Measurements from ENCODE around the gene NFXL1. TPM values are rescaled to one million over a fixed set of nuclear protein-coding genes. Genes with fewer than 3 reads are reported as not detected.

Gene NFXL1
- total and polyA plus RNA-seq, 2 of the 4 experiments (the other 2 are of a cell fraction), result 13.9 to 23.1 TPM

- dilution Hi-C loops (cut with HindIII; ENCODE audit: low sequenced_read_pairs, unreplicated experiment), result no loop called here
- H3K23ac ChIP-seq (ENCODE audit: low read depth, low read length), result no peak overlapping the region
- no CpG with 5 or more reads among the region's 2 CpGs for WGBS, 2 experiments (ENCODE audit: extremely low coverage in 2 of 2, insufficient read length in 1 of 2)
- no peak overlapping the region for H4K91ac ChIP-seq (ENCODE audit: insufficient read depth, low read depth, low read length)
- ATAC-seq (ENCODE audit: low read depth) (no peak), DNase-seq (no peak)
- H3K18ac ChIP-seq (ENCODE audit: low read depth, low read length), result peak overlapping the region; percentile 89; the same call in 1 of the 2 replicates
- no peak overlapping the region for H2AK9ac ChIP-seq (replicated peaks; ENCODE audit: low read depth, low read length, poor library complexity)
- peak overlapping the region in 1 of 2 experiments; percentile 37; a peak in 1 of 4 replicates for H4K8ac ChIP-seq (ENCODE audit: low read depth in 2 of 2, low read length in 2 of 2)
- peaks cover 2% of the 10 kb centered on the region; the same call in 1 of the 2 replicates for H3K9me3 ChIP-seq (ENCODE audit: control insufficient read depth, insufficient read depth, low read length)
- peak overlapping the region; percentile 17; the same call in 1 of the 2 replicates for H2BK20ac ChIP-seq (ENCODE audit: low read depth, low read length)
- peaks cover 2% of the 10 kb centered on the region; the same call in 1 of the 2 replicates for H3K36me3 ChIP-seq (ENCODE audit: control insufficient read depth, insufficient read depth, low read length)
- peak; percentile 97 for TF ChIP-seq MAFK (IDR thresholded peaks at IDR 0.05; ENCODE audit: low read depth, low read length)
- TF ChIP-seq BHLHE40 (IDR thresholded peaks at IDR 0.05; ENCODE audit: low read depth, low read length), result no peak
- no peaks in the 10 kb centered on the region for H3K9me1 ChIP-seq (ENCODE audit: insufficient read depth, low read length)
- no peak overlapping the region for H3K14ac ChIP-seq (replicated peaks; ENCODE audit: low read depth, low read length)
- peaks cover 0 to 6% of the 10 kb centered on the region in 2 experiments; a peak in 3 of 4 replicates for H3K79me1 ChIP-seq (ENCODE audit: low read depth in 1 of 2, low read length in 2 of 2)
- no peak overlapping the region for H3K4me2 ChIP-seq (ENCODE audit: low read depth, low read length)
- no peaks in the 10 kb centered on the region for H4K20me1 ChIP-seq (ENCODE audit: insufficient read depth, low read length)
- in situ Hi-C loops (cut with MboI; ENCODE audit: low sequenced_read_pairs), result loop anchor here (25.0 kb wide), 1 partner anchor 504 kb away; no protein-coding TSS in a partner anchor
- no peak overlapping the region for H3K9ac ChIP-seq (ENCODE audit: low read depth, low read length)
- BruUV-seq (replicated peaks), result no TSS peak
- peak overlapping the region; percentile 69; the same call in 1 of the 2 replicates for H4K5ac ChIP-seq (ENCODE audit: low read depth, low read length)
- CTCF ChIA-PET, result no interaction called here
- H3K4me3 ChIP-seq (ENCODE audit: insufficient read depth, low read depth, low read length), result no peak overlapping the region
- peak overlapping the region; percentile 5; the same call in 1 of the 2 replicates for H3K4ac ChIP-seq (ENCODE audit: low read depth, low read length)
- H3K27me3 ChIP-seq (ENCODE audit: control insufficient read depth, insufficient read depth, low read length), result no peaks in the 10 kb centered on the region
- peak overlapping the region; percentile 88 for H2BK5ac ChIP-seq (ENCODE audit: low read depth, low read length, poor library complexity, severe bottlenecking)
- intact Hi-C loops (cut with micrococcal nuclease), result loop anchor here (5.0 kb wide), 1 partner anchor 54 kb away; the partner anchor contains the start of gene NFXL1
- no peak overlapping the region for H3K27ac ChIP-seq (ENCODE audit: insufficient read depth, low read length)
- peaks cover 2% of the 10 kb centered on the region; the same call in 1 of the 2 replicates for H3K4me1 ChIP-seq (ENCODE audit: control insufficient read depth, insufficient read depth, low read length)
- H2AK5ac ChIP-seq (ENCODE audit: low read depth, low read length), result no peak overlapping the region
- POLR2A ChIA-PET (ENCODE audit: unreplicated experiment), result no interaction called here
- no peak overlapping the region for H2AFZ ChIP-seq (replicated peaks; ENCODE audit: low read length, poor library complexity)
- 0 out of 3 replicates have a peak overlapping the region, but pooled peaks have one; percentile 47 for H2BK15ac ChIP-seq (ENCODE audit: low read depth, low read length)
- H2BK120ac ChIP-seq (ENCODE audit: low read depth, low read length), result 0 out of 2 replicates have a peak overlapping the region, but pooled peaks have one; percentile 28
- H3K56ac ChIP-seq (ENCODE audit: extremely low read depth, insufficient read depth, low read length), result no peak overlapping the region
These were observed 56.4 kb downstream of the NFXL1 start for GRCh38 chr4:47858006-47858405.
